ENCODE results near the gene NTSR1. TPM values are rescaled to one million over a fixed set of nuclear protein-coding genes. Genes with fewer than 3 reads are reported as not detected.

NTSR1 gene
- total and polyA plus RNA-seq, 2 of the 8 experiments (the other 6 are each of a cell fraction or from before 2014, with no cell fraction given), result 0.53 to 0.89 TPM

DNA sequence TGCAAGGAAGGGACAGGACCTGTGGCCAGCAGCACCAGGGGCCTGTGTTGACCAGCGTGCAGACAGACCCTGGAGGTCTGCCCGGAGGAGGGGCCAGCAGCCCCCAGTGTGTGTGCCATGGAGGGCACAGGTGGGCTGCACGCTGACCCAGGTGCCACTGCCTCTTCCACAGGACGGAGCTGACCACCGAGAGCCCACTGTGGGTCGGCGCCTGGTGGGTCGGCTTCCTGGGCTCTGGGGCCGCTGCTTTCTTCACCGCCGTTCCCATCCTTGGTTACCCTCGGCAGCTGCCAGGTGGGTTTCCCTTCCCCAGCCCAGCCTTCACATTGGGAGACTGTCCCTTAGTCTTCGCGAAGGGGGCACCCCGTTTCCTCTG is 48.4 kb upstream of the NTSR1 start (continued):
- TF ChIP-seq, protein P1, sequence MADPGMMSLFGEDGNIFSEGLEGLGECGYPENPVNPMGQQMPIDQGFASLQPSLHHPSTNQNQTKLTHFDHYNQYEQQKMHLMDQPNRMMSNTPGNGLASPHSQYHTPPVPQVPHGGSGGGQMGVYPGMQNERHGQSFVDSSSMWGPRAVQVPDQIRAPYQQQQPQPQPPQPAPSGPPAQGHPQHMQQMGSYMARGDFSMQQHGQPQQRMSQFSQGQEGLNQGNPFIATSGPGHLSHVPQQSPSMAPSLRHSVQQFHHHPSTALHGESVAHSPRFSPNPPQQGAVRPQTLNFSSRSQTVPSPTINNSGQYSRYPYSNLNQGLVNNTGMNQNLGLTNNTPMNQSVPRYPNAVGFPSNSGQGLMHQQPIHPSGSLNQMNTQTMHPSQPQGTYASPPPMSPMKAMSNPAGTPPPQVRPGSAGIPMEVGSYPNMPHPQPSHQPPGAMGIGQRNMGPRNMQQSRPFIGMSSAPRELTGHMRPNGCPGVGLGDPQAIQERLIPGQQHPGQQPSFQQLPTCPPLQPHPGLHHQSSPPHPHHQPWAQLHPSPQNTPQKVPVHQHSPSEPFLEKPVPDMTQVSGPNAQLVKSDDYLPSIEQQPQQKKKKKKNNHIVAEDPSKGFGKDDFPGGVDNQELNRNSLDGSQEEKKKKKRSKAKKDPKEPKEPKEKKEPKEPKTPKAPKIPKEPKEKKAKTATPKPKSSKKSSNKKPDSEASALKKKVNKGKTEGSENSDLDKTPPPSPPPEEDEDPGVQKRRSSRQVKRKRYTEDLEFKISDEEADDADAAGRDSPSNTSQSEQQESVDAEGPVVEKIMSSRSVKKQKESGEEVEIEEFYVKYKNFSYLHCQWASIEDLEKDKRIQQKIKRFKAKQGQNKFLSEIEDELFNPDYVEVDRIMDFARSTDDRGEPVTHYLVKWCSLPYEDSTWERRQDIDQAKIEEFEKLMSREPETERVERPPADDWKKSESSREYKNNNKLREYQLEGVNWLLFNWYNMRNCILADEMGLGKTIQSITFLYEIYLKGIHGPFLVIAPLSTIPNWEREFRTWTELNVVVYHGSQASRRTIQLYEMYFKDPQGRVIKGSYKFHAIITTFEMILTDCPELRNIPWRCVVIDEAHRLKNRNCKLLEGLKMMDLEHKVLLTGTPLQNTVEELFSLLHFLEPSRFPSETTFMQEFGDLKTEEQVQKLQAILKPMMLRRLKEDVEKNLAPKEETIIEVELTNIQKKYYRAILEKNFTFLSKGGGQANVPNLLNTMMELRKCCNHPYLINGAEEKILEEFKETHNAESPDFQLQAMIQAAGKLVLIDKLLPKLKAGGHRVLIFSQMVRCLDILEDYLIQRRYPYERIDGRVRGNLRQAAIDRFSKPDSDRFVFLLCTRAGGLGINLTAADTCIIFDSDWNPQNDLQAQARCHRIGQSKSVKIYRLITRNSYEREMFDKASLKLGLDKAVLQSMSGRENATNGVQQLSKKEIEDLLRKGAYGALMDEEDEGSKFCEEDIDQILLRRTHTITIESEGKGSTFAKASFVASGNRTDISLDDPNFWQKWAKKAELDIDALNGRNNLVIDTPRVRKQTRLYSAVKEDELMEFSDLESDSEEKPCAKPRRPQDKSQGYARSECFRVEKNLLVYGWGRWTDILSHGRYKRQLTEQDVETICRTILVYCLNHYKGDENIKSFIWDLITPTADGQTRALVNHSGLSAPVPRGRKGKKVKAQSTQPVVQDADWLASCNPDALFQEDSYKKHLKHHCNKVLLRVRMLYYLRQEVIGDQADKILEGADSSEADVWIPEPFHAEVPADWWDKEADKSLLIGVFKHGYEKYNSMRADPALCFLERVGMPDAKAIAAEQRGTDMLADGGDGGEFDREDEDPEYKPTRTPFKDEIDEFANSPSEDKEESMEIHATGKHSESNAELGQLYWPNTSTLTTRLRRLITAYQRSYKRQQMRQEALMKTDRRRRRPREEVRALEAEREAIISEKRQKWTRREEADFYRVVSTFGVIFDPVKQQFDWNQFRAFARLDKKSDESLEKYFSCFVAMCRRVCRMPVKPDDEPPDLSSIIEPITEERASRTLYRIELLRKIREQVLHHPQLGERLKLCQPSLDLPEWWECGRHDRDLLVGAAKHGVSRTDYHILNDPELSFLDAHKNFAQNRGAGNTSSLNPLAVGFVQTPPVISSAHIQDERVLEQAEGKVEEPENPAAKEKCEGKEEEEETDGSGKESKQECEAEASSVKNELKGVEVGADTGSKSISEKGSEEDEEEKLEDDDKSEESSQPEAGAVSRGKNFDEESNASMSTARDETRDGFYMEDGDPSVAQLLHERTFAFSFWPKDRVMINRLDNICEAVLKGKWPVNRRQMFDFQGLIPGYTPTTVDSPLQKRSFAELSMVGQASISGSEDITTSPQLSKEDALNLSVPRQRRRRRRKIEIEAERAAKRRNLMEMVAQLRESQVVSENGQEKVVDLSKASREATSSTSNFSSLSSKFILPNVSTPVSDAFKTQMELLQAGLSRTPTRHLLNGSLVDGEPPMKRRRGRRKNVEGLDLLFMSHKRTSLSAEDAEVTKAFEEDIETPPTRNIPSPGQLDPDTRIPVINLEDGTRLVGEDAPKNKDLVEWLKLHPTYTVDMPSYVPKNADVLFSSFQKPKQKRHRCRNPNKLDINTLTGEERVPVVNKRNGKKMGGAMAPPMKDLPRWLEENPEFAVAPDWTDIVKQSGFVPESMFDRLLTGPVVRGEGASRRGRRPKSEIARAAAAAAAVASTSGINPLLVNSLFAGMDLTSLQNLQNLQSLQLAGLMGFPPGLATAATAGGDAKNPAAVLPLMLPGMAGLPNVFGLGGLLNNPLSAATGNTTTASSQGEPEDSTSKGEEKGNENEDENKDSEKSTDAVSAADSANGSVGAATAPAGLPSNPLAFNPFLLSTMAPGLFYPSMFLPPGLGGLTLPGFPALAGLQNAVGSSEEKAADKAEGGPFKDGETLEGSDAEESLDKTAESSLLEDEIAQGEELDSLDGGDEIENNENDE (IDR thresholded peaks at IDR 0.05; ENCODE audit: insufficient replicate concordance, low read length), result no peak
- TF ChIP-seq RNF2 (IDR thresholded peaks at IDR 0.05; ENCODE audit: borderline replicate concordance, low read depth, low read length, missing control alignments, poor library complexity, severe bottlenecking), result no peak
- no peak for TF ChIP-seq EZH2 (IDR thresholded peaks at IDR 0.05; ENCODE audit: low read depth, low read length, severe bottlenecking)
- TF ChIP-seq CBX5 (IDR thresholded peaks at IDR 0.05; ENCODE audit: low read depth, low read length), result no peak
- no peak for TF ChIP-seq JUND (IDR thresholded peaks at IDR 0.05; ENCODE audit: low read length)
- no peak for TF ChIP-seq TEAD4 (IDR thresholded peaks at IDR 0.05; ENCODE audit: low read depth, low read length)
- TF ChIP-seq SRF (IDR thresholded peaks at IDR 0.05; ENCODE audit: low read depth, low read length), result no peak
